H1 (cell line): ENCODE measurements around the gene SELPLG. TPM values are rescaled to one million over a fixed set of nuclear protein-coding genes. Genes with fewer than 3 reads are reported as not detected.

ENCODE experiments used
- CTBP2 ChIP-seq: IDR thresholded peaks from 2 replicates; pipeline ENCODE4 v1.7.0; 2011; ENCODE audit warnings: borderline replicate concordance, mild to moderate bottlenecking, moderate library complexity, mixed read lengths, low read length; ENCODE audit not compliant: insufficient read depth, insufficient read length
- CTCF ChIP-seq, 3 experiments: IDR thresholded peaks; 1 replicate in 2 of 3; 2 replicates in 1 of 3; pipeline versions ENCODE4 v1.5.1 to v1.6.1; 2011; ENCODE audit warnings: low read length in 3 of 3, mild to moderate bottlenecking in 3 of 3, inconsistent platforms in 2 of 3, low read depth in 1 of 3, moderate library complexity in 1 of 3; ENCODE audit not compliant: insufficient read depth in 1 of 3; ENCODE audit errors: control extremely low read depth in 1 of 3
- JUND ChIP-seq: IDR thresholded peaks from 2 replicates; pipeline ENCODE4 v1.6.1; 2011; ENCODE audit warnings: mild to moderate bottlenecking, improper control_type of control experiment, low read length
- NANOG ChIP-seq: IDR thresholded peaks from 2 replicates; pipeline ENCODE4 v1.6.1; 2011; ENCODE audit warnings: low read length, low read depth, mild to moderate bottlenecking, inconsistent platforms; ENCODE audit not compliant: insufficient read depth, poor library complexity, severe bottlenecking
- PHF8 ChIP-seq: fragments of 200-600 bp; sonication (generic); conservative IDR thresholded peaks from 2 replicates; pipeline ENCODE4 v1.7.1; 2012; ENCODE audit warnings: low read depth, mild to moderate bottlenecking, inconsistent platforms, low read length, moderate library complexity
- TCF12 ChIP-seq: IDR thresholded peaks from 2 replicates; pipeline ENCODE4 v1.6.1; 2011; ENCODE audit warnings: low read depth, mild to moderate bottlenecking, low read length
- polyA plus RNA-seq, 7 experiments: library from polyadenylated mRNA; depleted of rRNA in 3 of 7; stranded (reverse) in 5 of 7; unstranded in 2 of 7; fragments of >200 nt in 5 of 7; fragments of 200-250 nt in 2 of 7; gene quantifications; 1 replicate in 5 of 7; 2 replicates in 1 of 7; 4 replicates in 1 of 7; pipeline versions ENCODE4 v1.2.1 to v1.2.3, GENCODE V29; 2011 to 2013; ENCODE audit warnings: missing spikeins in 2 of 7, mixed read lengths in 2 of 7
- total RNA-seq: library from RNA; stranded (reverse); fragmentation: NEBNext Ultra II Directional; extraction: Animal tissue kit (Norgen Biotek cat#: 25700); gene quantifications from 2 replicates; pipeline ENCODE4 v1.2.1, GENCODE V29; 2021
- TF ChIP-seq, protein P1 (sequence below): fragments of 300-600 bp; sonication (generic); IDR thresholded peaks from 2 replicates; pipeline ENCODE4 v1.7.1; 2012; ENCODE audit warnings: low read length, moderate library complexity, mild to moderate bottlenecking, inconsistent platforms; ENCODE audit not compliant: insufficient replicate concordance

SELPLG gene
- total and polyA plus RNA-seq, 2 of the 8 experiments (the other 6 are each of a cell fraction or from before 2014, with no cell fraction given), result 0.18 TPM; not detected in 1

GRCh38 chr12:108627134-108627920, 6.4 kb downstream of the SELPLG start (continued):
- TF ChIP-seq, protein P1, sequence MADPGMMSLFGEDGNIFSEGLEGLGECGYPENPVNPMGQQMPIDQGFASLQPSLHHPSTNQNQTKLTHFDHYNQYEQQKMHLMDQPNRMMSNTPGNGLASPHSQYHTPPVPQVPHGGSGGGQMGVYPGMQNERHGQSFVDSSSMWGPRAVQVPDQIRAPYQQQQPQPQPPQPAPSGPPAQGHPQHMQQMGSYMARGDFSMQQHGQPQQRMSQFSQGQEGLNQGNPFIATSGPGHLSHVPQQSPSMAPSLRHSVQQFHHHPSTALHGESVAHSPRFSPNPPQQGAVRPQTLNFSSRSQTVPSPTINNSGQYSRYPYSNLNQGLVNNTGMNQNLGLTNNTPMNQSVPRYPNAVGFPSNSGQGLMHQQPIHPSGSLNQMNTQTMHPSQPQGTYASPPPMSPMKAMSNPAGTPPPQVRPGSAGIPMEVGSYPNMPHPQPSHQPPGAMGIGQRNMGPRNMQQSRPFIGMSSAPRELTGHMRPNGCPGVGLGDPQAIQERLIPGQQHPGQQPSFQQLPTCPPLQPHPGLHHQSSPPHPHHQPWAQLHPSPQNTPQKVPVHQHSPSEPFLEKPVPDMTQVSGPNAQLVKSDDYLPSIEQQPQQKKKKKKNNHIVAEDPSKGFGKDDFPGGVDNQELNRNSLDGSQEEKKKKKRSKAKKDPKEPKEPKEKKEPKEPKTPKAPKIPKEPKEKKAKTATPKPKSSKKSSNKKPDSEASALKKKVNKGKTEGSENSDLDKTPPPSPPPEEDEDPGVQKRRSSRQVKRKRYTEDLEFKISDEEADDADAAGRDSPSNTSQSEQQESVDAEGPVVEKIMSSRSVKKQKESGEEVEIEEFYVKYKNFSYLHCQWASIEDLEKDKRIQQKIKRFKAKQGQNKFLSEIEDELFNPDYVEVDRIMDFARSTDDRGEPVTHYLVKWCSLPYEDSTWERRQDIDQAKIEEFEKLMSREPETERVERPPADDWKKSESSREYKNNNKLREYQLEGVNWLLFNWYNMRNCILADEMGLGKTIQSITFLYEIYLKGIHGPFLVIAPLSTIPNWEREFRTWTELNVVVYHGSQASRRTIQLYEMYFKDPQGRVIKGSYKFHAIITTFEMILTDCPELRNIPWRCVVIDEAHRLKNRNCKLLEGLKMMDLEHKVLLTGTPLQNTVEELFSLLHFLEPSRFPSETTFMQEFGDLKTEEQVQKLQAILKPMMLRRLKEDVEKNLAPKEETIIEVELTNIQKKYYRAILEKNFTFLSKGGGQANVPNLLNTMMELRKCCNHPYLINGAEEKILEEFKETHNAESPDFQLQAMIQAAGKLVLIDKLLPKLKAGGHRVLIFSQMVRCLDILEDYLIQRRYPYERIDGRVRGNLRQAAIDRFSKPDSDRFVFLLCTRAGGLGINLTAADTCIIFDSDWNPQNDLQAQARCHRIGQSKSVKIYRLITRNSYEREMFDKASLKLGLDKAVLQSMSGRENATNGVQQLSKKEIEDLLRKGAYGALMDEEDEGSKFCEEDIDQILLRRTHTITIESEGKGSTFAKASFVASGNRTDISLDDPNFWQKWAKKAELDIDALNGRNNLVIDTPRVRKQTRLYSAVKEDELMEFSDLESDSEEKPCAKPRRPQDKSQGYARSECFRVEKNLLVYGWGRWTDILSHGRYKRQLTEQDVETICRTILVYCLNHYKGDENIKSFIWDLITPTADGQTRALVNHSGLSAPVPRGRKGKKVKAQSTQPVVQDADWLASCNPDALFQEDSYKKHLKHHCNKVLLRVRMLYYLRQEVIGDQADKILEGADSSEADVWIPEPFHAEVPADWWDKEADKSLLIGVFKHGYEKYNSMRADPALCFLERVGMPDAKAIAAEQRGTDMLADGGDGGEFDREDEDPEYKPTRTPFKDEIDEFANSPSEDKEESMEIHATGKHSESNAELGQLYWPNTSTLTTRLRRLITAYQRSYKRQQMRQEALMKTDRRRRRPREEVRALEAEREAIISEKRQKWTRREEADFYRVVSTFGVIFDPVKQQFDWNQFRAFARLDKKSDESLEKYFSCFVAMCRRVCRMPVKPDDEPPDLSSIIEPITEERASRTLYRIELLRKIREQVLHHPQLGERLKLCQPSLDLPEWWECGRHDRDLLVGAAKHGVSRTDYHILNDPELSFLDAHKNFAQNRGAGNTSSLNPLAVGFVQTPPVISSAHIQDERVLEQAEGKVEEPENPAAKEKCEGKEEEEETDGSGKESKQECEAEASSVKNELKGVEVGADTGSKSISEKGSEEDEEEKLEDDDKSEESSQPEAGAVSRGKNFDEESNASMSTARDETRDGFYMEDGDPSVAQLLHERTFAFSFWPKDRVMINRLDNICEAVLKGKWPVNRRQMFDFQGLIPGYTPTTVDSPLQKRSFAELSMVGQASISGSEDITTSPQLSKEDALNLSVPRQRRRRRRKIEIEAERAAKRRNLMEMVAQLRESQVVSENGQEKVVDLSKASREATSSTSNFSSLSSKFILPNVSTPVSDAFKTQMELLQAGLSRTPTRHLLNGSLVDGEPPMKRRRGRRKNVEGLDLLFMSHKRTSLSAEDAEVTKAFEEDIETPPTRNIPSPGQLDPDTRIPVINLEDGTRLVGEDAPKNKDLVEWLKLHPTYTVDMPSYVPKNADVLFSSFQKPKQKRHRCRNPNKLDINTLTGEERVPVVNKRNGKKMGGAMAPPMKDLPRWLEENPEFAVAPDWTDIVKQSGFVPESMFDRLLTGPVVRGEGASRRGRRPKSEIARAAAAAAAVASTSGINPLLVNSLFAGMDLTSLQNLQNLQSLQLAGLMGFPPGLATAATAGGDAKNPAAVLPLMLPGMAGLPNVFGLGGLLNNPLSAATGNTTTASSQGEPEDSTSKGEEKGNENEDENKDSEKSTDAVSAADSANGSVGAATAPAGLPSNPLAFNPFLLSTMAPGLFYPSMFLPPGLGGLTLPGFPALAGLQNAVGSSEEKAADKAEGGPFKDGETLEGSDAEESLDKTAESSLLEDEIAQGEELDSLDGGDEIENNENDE, result no peak
- no peak for TF ChIP-seq PHF8
- TF ChIP-seq CTBP2, result no peak
- TF ChIP-seq TCF12, result no peak
- no peak for TF ChIP-seq CTCF (IDR thresholded peaks at IDR 0.05; ENCODE audit: control extremely low read depth in 1 of 3, insufficient read depth in 1 of 3, low read depth in 1 of 3, low read length in 3 of 3)
- TF ChIP-seq JUND, result no peak
- no peak for TF ChIP-seq NANOG
